K562 (cell line): Measurements from ENCODE around the gene TANGO6. TPM values are rescaled to one million over a fixed set of nuclear protein-coding genes. Genes with fewer than 3 reads are reported as not detected.
"Not testable (repeated sequence)": the region's sequence is repeated elsewhere in the genome, so short reads cannot be mapped to it uniquely, and the experiment has no call there.

Experiments used
- ATAC-seq: fragments of 200-7000 bp; cut with Tn5 transposase; 3 replicates; pipeline ENCODE4 v1.9.1; 2020; ENCODE audit warnings: moderate library complexity
- BruUV-seq: library from RNA; stranded (reverse); fragments of 400-500 nt; replicated peaks from 2 replicates; lab custom pipeline; 2021; lab: Mats Ljungman, UMichigan
- CTCF ChIA-PET: fragments of 300-600 bp; formaldehyde crosslinking; extraction: SDS; loops from one replicate; lab custom pipeline; 2021; ENCODE audit warnings: low intra/inter-chr PET ratio; lab: Yijun Ruan, JAX
- POLR2A ChIA-PET: fragments of 300-600, 350-650 bp; sonication (Branson Sonifier 250); formaldehyde crosslinking; extraction: SDS; loops from one replicate; lab custom pipeline; 2021; ENCODE audit warnings: antibody characterized with exemption, inconsistent platforms; lab: Yijun Ruan, JAX
- DNase-seq, 4 experiments: peaks; one replicate each; pipeline versions ENCODE4 v3.0.0 to v3.0.0-alpha.2; 2011 to 2018; ENCODE audit warnings: low spot score in 3 of 4, mixed read lengths in 3 of 4; ENCODE audit errors: extremely low read depth in 1 of 4
- FAIRE-seq: peaks from 2 replicates; lab custom pipeline; 2011; peaks lifted over from hg19 to GRCh38; lab: Jason Lieb, UNC
- H2AFZ ChIP-seq: 2 replicates; pipeline ENCODE4 v1.6.0; 2011; ENCODE audit warnings: low read depth, low read length, control low read depth, inconsistent platforms
- H3K27ac ChIP-seq: fragments of 200-600 bp; 3 replicates; pipeline ENCODE4 v1.8.0; 2011; ENCODE audit warnings: low read depth, mild to moderate bottlenecking, control low read depth, inconsistent platforms, low read length, moderate library complexity, mixed read lengths; ENCODE audit errors: extremely low read depth
- H3K27me3 ChIP-seq, 2 experiments: fragments of 300-600 bp in 1 of 2; 2 replicates in 1 of 2; 3 replicates in 1 of 2; pipeline versions ENCODE4 v1.6.0 to v1.8.0; 2011; ENCODE audit warnings: inconsistent platforms in 2 of 2, low read length in 2 of 2, mild to moderate bottlenecking in 1 of 2, mixed read lengths in 1 of 2, moderate library complexity in 1 of 2; ENCODE audit not compliant: control insufficient read depth in 2 of 2, insufficient read depth in 2 of 2
- H3K36me3 ChIP-seq: fragments of 300-600 bp; 3 replicates; pipeline ENCODE4 v1.8.0; 2011; ENCODE audit warnings: mild to moderate bottlenecking, low read length, inconsistent platforms; ENCODE audit not compliant: control insufficient read depth, insufficient read depth
- H3K4me1 ChIP-seq, 2 experiments: fragments of 200-600 bp in 1 of 2; replicated peaks in 1 of 2; 2 replicates in 1 of 2; 3 replicates in 1 of 2; pipeline versions ENCODE4 v1.5.1 to v1.8.0; 2011; ENCODE audit warnings: inconsistent platforms in 2 of 2, low read length in 2 of 2, mild to moderate bottlenecking in 1 of 2, mixed read lengths in 1 of 2, moderate library complexity in 1 of 2; ENCODE audit not compliant: control insufficient read depth in 2 of 2, insufficient read depth in 2 of 2
- H3K4me2 ChIP-seq: 2 replicates; pipeline ENCODE4 v1.6.1; 2011; ENCODE audit warnings: low read length, control low read depth, inconsistent platforms, mixed read lengths; ENCODE audit not compliant: insufficient read depth
- H3K4me3 ChIP-seq: fragments of 200-600 bp; sonication (generic), shearing (Covaris generic); 2 replicates; pipeline ENCODE4 v1.5.1; 2016; ENCODE audit warnings: control low read depth, inconsistent platforms
- H3K79me2 ChIP-seq: fragments of 200-600 bp; 3 replicates; pipeline ENCODE4 v1.8.0; 2011; ENCODE audit warnings: low read length, inconsistent platforms; ENCODE audit not compliant: control insufficient read depth, insufficient read depth
- H3K9ac ChIP-seq, 2 experiments: 2 replicates each; pipeline versions ENCODE4 v1.6.0 to v1.6.1; 2011; ENCODE audit warnings: low read depth in 2 of 2, low read length in 2 of 2, control low read depth in 1 of 2, inconsistent platforms in 1 of 2, mild to moderate bottlenecking in 1 of 2, mixed read lengths in 1 of 2; ENCODE audit not compliant: insufficient read depth in 1 of 2
- H3K9me1 ChIP-seq: one replicate; pipeline ENCODE4 v1.6.0; 2011; ENCODE audit warnings: inconsistent platforms, mild to moderate bottlenecking, low read length, moderate library complexity; ENCODE audit not compliant: control insufficient read depth, insufficient read depth
- H3K9me3 ChIP-seq: replicated peaks from 2 replicates; pipeline ENCODE4 v1.5.1; 2011; ENCODE audit warnings: low read depth, low read length, inconsistent platforms; ENCODE audit not compliant: control insufficient read depth, insufficient read depth
- H4K20me1 ChIP-seq: replicated peaks from 2 replicates; pipeline ENCODE4 v1.6.1; 2011; ENCODE audit warnings: low read length, inconsistent platforms, mixed read lengths; ENCODE audit not compliant: control insufficient read depth, insufficient read depth
- CC2D1A ChIP-seq: fragments of 450-650 bp; IDR thresholded peaks from 2 replicates; pipeline ENCODE4 v1.6.1; 2017; ENCODE audit warnings: mild to moderate bottlenecking
- CREB3L1 ChIP-seq: fragments of 450-650 bp; IDR thresholded peaks from 2 replicates; pipeline ENCODE4 v1.6.1; 2014; ENCODE audit warnings: low read depth, mild to moderate bottlenecking, moderate library complexity, borderline replicate concordance
- MCM2 ChIP-seq: fragments of 450-650 bp; IDR thresholded peaks from 2 replicates; pipeline ENCODE4 v1.6.1; 2017; ENCODE audit warnings: low read depth, mild to moderate bottlenecking
- POLR2A ChIP-seq: fragments of 450-650 bp; conservative IDR thresholded peaks from 2 replicates; pipeline ENCODE4 v1.6.1; 2016
- REST ChIP-seq, 2 experiments: fragments of 450-650 bp; formaldehyde crosslinking in 1 of 2; IDR thresholded peaks; 2 replicates each; pipeline versions ENCODE4 v1.4.0 to v1.6.1; 2014 to 2020; ENCODE audit warnings: mild to moderate bottlenecking in 2 of 2, borderline replicate concordance in 1 of 2, low read depth in 1 of 2
- TCF3 ChIP-seq: sonication (generic); formaldehyde crosslinking; IDR thresholded peaks from 2 replicates; pipeline ENCODE4 v1.4.0; 2020; ENCODE audit warnings: mild to moderate bottlenecking, missing genetic modification reagents
- WGBS: fragments of 100-300 bp; shearing (Covaris generic); methylation state at CpG from one replicate; pipeline ENCODE4 v1.1.6; 2016; ENCODE audit warnings: low coverage, mixed read lengths; ENCODE audit not compliant: insufficient coverage; ENCODE audit errors: missing lambda C conversion rate; 5-methylcytosine and 5-hydroxymethylcytosine counted together
- in situ Hi-C: fragments of 300-500 bp; cut with MboI; formaldehyde crosslinking; loops from 4 replicates; pipeline ENCODE4 v1.15.0; 2018; ENCODE audit warnings: inconsistent platforms, mixed read lengths
- intact Hi-C: fragments of 100-400 bp; cut with micrococcal nuclease; formaldehyde crosslinking; loops from 2 replicates; pipeline ENCODE4 v1.14.2; 2022
- polyA plus RNA-seq, 8 experiments: library from polyadenylated mRNA; depleted of rRNA in 4 of 8; stranded (reverse) in 5 of 8; unstranded in 3 of 8; fragments of >200 nt; fragmentation: Nextera tagmentation in 2 of 8; fragmentation: Illumina TruSeq in 1 of 8; extraction: Ambion mirVana in 2 of 8; extraction: Trizol in 1 of 8; gene quantifications; 2 replicates each; pipeline versions ENCODE4 v1.2.1 to v1.2.3, GENCODE V29; 2011 to 2014; ENCODE audit warnings: inconsistent platforms in 1 of 8, missing spikeins in 1 of 8
- total RNA-seq, 7 experiments: library from RNA; depleted of rRNA in 6 of 7; stranded (reverse); fragments of >200 nt in 6 of 7; fragmentation: Illumina TruSeq in 2 of 7; extraction: Trizol in 2 of 7; gene quantifications; 2 replicates each; pipeline versions ENCODE4 v1.2.1 to v1.2.3, GENCODE V29; 2011 to 2021; ENCODE audit warnings: low replicate concordance in 1 of 7

TANGO6 gene
- total and polyA plus RNA-seq, 9 of the 15 experiments (the other 6 are each of a cell fraction or from before 2014, with no cell fraction given), result 1.6 to 15.2 (median 9.6) TPM

- TF ChIP-seq CREB3L1, result no peak
- peak; percentile 65 for TF ChIP-seq POLR2A
- 0 out of 2 replicates have a peak, but pooled peaks have one; percentile 17 for TF ChIP-seq TCF3 (CRISPR knock-in tag)
- TF ChIP-seq MCM2, result no peak
Measured at GRCh38 chr16:68987734-68988457, 144.6 kb downstream of the TANGO6 start (continued).

GRCh38 chr16:68990172-68990845 lies 147.0 kb downstream of the TANGO6 start:
- FAIRE-seq; H3K79me2 ChIP-seq; intact Hi-C loops; H3K36me3 ChIP-seq; H3K9me3 ChIP-seq; in situ Hi-C loops; H2AFZ ChIP-seq; BruUV-seq; H3K27me3 ChIP-seq; H3K9me1 ChIP-seq; H4K20me1 ChIP-seq; H3K4me2 ChIP-seq; H3K4me3 ChIP-seq; H3K9ac ChIP-seq; H3K27ac ChIP-seq; CTCF ChIA-PET; TF ChIP-seq REST (CRISPR knock-in tag; IDR thresholded peaks at IDR 0.05; ENCODE audit: low read depth): not testable (repeated sequence)
- 59% methylated on average over 7 of the region's 7 CpGs for WGBS
- DNase-seq (peak in 1 of 4 experiments; percentile 40), ATAC-seq (peak; percentile 58)
- H3K4me1 ChIP-seq, result peaks cover 16 to 38% of the 10 kb centered on the region in 2 experiments
- POLR2A ChIA-PET, result interaction anchor here (0.8 kb wide), 1 partner anchor 15 kb away, joined by 3 read pairs; no protein-coding TSS in a partner anchor
- TF ChIP-seq REST (IDR thresholded peaks at IDR 0.05; ENCODE audit: borderline replicate concordance) (peak; percentile 3; the same call in 1 of the 2 replicates), CC2D1A (0 out of 2 replicates have a peak, but pooled peaks have one; percentile 39)
